ENCODE results near the gene SYNGR4.
"Not testable (repeated sequence)": the region's sequence is repeated elsewhere in the genome, so short reads cannot be mapped to it uniquely, and the experiment has no call there.

SYNGR4 gene

GRCh38 chr19:48342414-48342738 is 21.8 kb upstream of the SYNGR4 start:
- no peak for DNase-seq

GRCh38 chr19:48342841-48343540 is 21.2 kb upstream of the SYNGR4 start:
- DNase-seq, result no peak

GRCh38 chr19:48344892-48345291 is 19.3 kb upstream of the SYNGR4 start:
- DNase-seq, result no peak

GRCh38 chr19:48346191-48346590 is 18.0 kb upstream of the SYNGR4 start:
- DNase-seq, result no peak

GRCh38 chr19:48348045-48348444 is 16.1 kb upstream of the SYNGR4 start:
- no peak for DNase-seq

GRCh38 chr19:48348737-48349136 is 15.4 kb upstream of the SYNGR4 start:
- no peak for DNase-seq

- DNase-seq, result no peak
These were observed 13.3 kb upstream of the SYNGR4 start for GRCh38 chr19:48350856-48351255.

GRCh38 chr19:48351341-48351752 is 12.8 kb upstream of the SYNGR4 start:
- DNase-seq, result peak; percentile 26

- no peak for DNase-seq
These were observed 10.5 kb upstream of the SYNGR4 start for GRCh38 chr19:48353677-48354076.

- DNase-seq, result no peak
These were observed 9.7 kb upstream of the SYNGR4 start for GRCh38 chr19:48354332-48354992.

- no peak for DNase-seq
These were observed 8.7 kb upstream of the SYNGR4 start for GRCh38 chr19:48355365-48355954.

GRCh38 chr19:48359123-48359522 is 5.0 kb upstream of the SYNGR4 start:
- DNase-seq, result no peak

- DNase-seq, result no peak
These were observed 2.3 kb upstream of the SYNGR4 start for GRCh38 chr19:48361912-48362311.

- peak; percentile 95 for DNase-seq
These were observed 1.3 kb upstream of the SYNGR4 start for GRCh38 chr19:48362716-48363499.

GRCh38 chr19:48363500-48363809 is 712 bp upstream of the SYNGR4 start:
- DNase-seq, result no peak

GRCh38 chr19:48364598-48365348 is 606 bp downstream of the SYNGR4 start:
- DNase-seq, result no peak

GRCh38 chr19:48365602-48366001 is 1.4 kb downstream of the SYNGR4 start:
- no peak for DNase-seq

- DNase-seq, result no peak
These were observed 3.7 kb downstream of the SYNGR4 start for GRCh38 chr19:48367855-48368254.

GRCh38 chr19:48368936-48369335 is 4.8 kb downstream of the SYNGR4 start:
- peak; percentile 5 for DNase-seq

- no peak for DNase-seq
These were observed 6.8 kb downstream of the SYNGR4 start for GRCh38 chr19:48370955-48371354.

- DNase-seq, result no peak
These were observed 7.2 kb downstream of the SYNGR4 start for GRCh38 chr19:48371367-48371766.

GRCh38 chr19:48371771-48372170 is 7.6 kb downstream of the SYNGR4 start:
- DNase-seq, result not testable (repeated sequence)

GRCh38 chr19:48372904-48373303 is 8.7 kb downstream of the SYNGR4 start:
- DNase-seq, result peak; percentile 84
